CD4-positive, alpha-beta T cell (primary cell): ENCODE measurements around the gene ADGRV1. TPM values are rescaled to one million over a fixed set of nuclear protein-coding genes. Genes with fewer than 3 reads are reported as not detected.

Experiments used
- ATAC-seq: fragments of 200-7000 bp; cut with Tn5 transposase; one replicate; pipeline ENCODE4 v1.10.0; 2022; ENCODE audit warnings: mild to moderate bottlenecking; ENCODE audit not compliant: poor library complexity
- CTCF ChIA-PET: fragments of 350-600 bp; sonication (Branson Sonifier 250); formaldehyde crosslinking; loops from one replicate; lab custom pipeline; 2021; ENCODE audit warnings: antibody characterized with exemption, inconsistent platforms; lab: Charles Lee
- POLR2A ChIA-PET: fragments of 350-600 bp; sonication (Branson Sonifier 250); formaldehyde crosslinking; loops from one replicate; lab custom pipeline; 2021; ENCODE audit warnings: antibody characterized with exemption, inconsistent platforms; lab: Charles Lee
- DNase-seq, 14 experiments: peaks; one replicate each; pipeline ENCODE4 v3.0.0-alpha.2; 2013 to 2020; ENCODE audit warnings: mixed read lengths in 2 of 14
- H3K27ac ChIP-seq, 2 donors: one replicate each; pipeline versions ENCODE4 v1.5.1 to v1.7.0; 2013; ENCODE audit warnings: low read length in 2 of 2, low read depth in 1 of 2, mild to moderate bottlenecking in 1 of 2
- H3K27me3 ChIP-seq, 2 experiments: 1 replicate in 1 of 2; 2 replicates in 1 of 2; pipeline versions ENCODE4 v1.6.1 to v1.7.0; 2013; ENCODE audit warnings: low read length in 2 of 2, control low read depth in 1 of 2, mild to moderate bottlenecking in 1 of 2, moderate library complexity in 1 of 2; ENCODE audit not compliant: insufficient read depth in 2 of 2, control insufficient read depth in 1 of 2
- H3K36me3 ChIP-seq: one replicate; pipeline ENCODE4 v1.6.1; 2013; ENCODE audit warnings: low read length, control low read depth; ENCODE audit not compliant: insufficient read depth
- H3K4me1 ChIP-seq: one replicate; pipeline ENCODE4 v1.6.1; 2013; ENCODE audit warnings: low read length, control low read depth; ENCODE audit not compliant: insufficient read depth
- H3K4me3 ChIP-seq: one replicate; pipeline ENCODE4 v1.5.1; 2013; ENCODE audit warnings: mild to moderate bottlenecking, low read length, moderate library complexity
- H3K9me3 ChIP-seq, 2 experiments: 1 replicate in 1 of 2; 2 replicates in 1 of 2; pipeline versions ENCODE4 v1.6.1 to v1.7.0; 2013; ENCODE audit warnings: low read length in 2 of 2, mild to moderate bottlenecking in 2 of 2, control low read depth in 1 of 2, moderate library complexity in 1 of 2; ENCODE audit not compliant: control insufficient read depth in 1 of 2, insufficient read depth in 1 of 2
- H3K27ac Mint-ChIP-seq: one replicate; pipeline ENCODE4 v1.8.0; 2020; ENCODE audit warnings: mixed read lengths
- H3K27me3 Mint-ChIP-seq: one replicate; pipeline ENCODE4 v1.8.0; 2021; ENCODE audit warnings: mixed read lengths
- H3K36me3 Mint-ChIP-seq: one replicate; pipeline ENCODE4 v1.8.0; 2021; ENCODE audit warnings: low read depth, mixed read lengths
- H3K4me1 Mint-ChIP-seq: one replicate; pipeline ENCODE4 v1.8.0; 2021; ENCODE audit warnings: low read depth, mixed read lengths
- H3K4me3 Mint-ChIP-seq: one replicate; pipeline ENCODE4 v1.8.0; 2020; ENCODE audit warnings: mild to moderate bottlenecking, mixed read lengths
- H3K9me3 Mint-ChIP-seq: one replicate; pipeline ENCODE4 v1.8.0; 2020; ENCODE audit warnings: mixed read lengths
- intact Hi-C, 2 experiments: fragments of 100-400 bp; cut with DNase I in 1 of 2; cut with micrococcal nuclease in 1 of 2; formaldehyde crosslinking; loops; one replicate each; pipeline versions ENCODE4 v1.15.1 to v1.9.0; 2023 to 2025; cut with DNase I, micrococcal nuclease
- total RNA-seq, 174 experiments: library from RNA in 2 of 174; stranded (reverse) in 2 of 174; gene quantifications; one replicate each; pipeline ENCODE4 v1.2.3 and lab custom pipeline; 2021 to 2026
- TF ChIP-seq, protein P1 (sequence below): fragments of 200-600 bp; IDR thresholded peaks from one replicate; pipeline ENCODE4 v1.8.0; 2022; ENCODE audit warnings: antibody characterized with exemption, mild to moderate bottlenecking

The ADGRV1 gene
- total RNA-seq, 2 experiments from 2014 or later: 0.81 to 1.2 TPM

GRCh38 chr5:90911169-90911568 is 352.6 kb downstream of the ADGRV1 start:
- Histone ChIP-seq H3K36me3 (no peaks in the 10 kb centered on the region), H3K27me3 (peaks cover 0 to 4% of the 10 kb centered on the region in 2 experiments), H3K9me3 (no peaks in the 10 kb centered on the region), H3K4me3 (no peak overlapping the region), H3K27ac (no peak overlapping the region), H3K4me1 (no peaks in the 10 kb centered on the region)
- Mint-ChIP-seq H3K9me3 (no peaks in the 10 kb centered on the region), H3K27me3 (peaks cover 14% of the 10 kb centered on the region), H3K4me1 (no peaks in the 10 kb centered on the region), H3K4me3 (no peak overlapping the region), H3K36me3 (no peaks in the 10 kb centered on the region), H3K27ac (no peak overlapping the region)
- intact Hi-C loops: no loop called here
- TF ChIP-seq, protein P1, sequence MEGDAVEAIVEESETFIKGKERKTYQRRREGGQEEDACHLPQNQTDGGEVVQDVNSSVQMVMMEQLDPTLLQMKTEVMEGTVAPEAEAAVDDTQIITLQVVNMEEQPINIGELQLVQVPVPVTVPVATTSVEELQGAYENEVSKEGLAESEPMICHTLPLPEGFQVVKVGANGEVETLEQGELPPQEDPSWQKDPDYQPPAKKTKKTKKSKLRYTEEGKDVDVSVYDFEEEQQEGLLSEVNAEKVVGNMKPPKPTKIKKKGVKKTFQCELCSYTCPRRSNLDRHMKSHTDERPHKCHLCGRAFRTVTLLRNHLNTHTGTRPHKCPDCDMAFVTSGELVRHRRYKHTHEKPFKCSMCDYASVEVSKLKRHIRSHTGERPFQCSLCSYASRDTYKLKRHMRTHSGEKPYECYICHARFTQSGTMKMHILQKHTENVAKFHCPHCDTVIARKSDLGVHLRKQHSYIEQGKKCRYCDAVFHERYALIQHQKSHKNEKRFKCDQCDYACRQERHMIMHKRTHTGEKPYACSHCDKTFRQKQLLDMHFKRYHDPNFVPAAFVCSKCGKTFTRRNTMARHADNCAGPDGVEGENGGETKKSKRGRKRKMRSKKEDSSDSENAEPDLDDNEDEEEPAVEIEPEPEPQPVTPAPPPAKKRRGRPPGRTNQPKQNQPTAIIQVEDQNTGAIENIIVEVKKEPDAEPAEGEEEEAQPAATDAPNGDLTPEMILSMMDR: no peak
- POLR2A ChIA-PET: no interaction called here
- DNase-seq (no peak), ATAC-seq (no peak)
- CTCF ChIA-PET: no interaction called here

DNA sequence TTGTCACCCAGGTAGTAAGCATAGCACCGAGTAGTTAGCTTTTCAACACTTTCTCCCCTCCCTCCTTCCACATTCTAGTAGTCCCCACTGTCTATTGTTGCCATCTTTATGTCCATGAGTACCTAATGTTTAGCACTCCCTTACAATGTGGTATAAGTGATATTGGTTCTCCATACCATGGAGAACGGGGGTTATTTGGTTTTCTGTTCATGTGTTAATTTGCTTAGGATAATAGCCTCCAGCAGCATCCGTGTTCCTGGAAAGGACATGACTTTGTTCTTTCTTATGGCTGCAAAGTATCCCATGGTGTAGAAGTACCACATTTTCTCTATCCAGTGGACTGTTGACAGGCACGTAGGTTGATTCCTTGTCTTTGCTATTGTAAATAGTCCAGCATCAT is 353.9 kb downstream of the ADGRV1 start:
- CTCF ChIA-PET: no interaction called here
- no peak overlapping the region for H3K4me3 Mint-ChIP-seq
- no peaks in the 10 kb centered on the region for H3K36me3 ChIP-seq
- POLR2A ChIA-PET: no interaction called here
- DNase-seq: no peak
- peaks cover 9% of the 10 kb centered on the region for H3K27me3 Mint-ChIP-seq
- H3K27ac ChIP-seq: no peak overlapping the region
- TF ChIP-seq, protein P1: no peak
- H3K27me3 ChIP-seq: peaks cover 0 to 4% of the 10 kb centered on the region in 2 experiments
- no peaks in the 10 kb centered on the region for H3K36me3 Mint-ChIP-seq
- no peak for ATAC-seq
- H3K4me1 Mint-ChIP-seq: no peaks in the 10 kb centered on the region
- H3K9me3 Mint-ChIP-seq: no peaks in the 10 kb centered on the region
- H3K4me1 ChIP-seq: no peaks in the 10 kb centered on the region
- no peaks in the 10 kb centered on the region for H3K9me3 ChIP-seq
- no peak overlapping the region for H3K27ac Mint-ChIP-seq
- H3K4me3 ChIP-seq: no peak overlapping the region
- intact Hi-C loops: no loop called here

- H3K36me3 Mint-ChIP-seq: no peaks in the 10 kb centered on the region
- CTCF ChIA-PET: no interaction called here
- ATAC-seq: no peak
These were observed 356.8 kb downstream of the ADGRV1 start for GRCh38 chr5:90915393-90915792.

More at GRCh38 chr5:90915393-90915792, 356.8 kb downstream of the ADGRV1 start:
- peaks cover 16% of the 10 kb centered on the region for H3K27me3 Mint-ChIP-seq
- DNase-seq: no peak
- no peaks in the 10 kb centered on the region for H3K9me3 Mint-ChIP-seq
- intact Hi-C loops: no loop called here
- Histone ChIP-seq H3K4me1 (no peaks in the 10 kb centered on the region), H3K27me3 (peaks cover 0 to 4% of the 10 kb centered on the region in 2 experiments), H3K4me3 (no peak overlapping the region), H3K9me3 (no peaks in the 10 kb centered on the region), H3K36me3 (no peaks in the 10 kb centered on the region), H3K27ac (no peak overlapping the region)
- no peak overlapping the region for H3K27ac Mint-ChIP-seq
- TF ChIP-seq, protein P1: no peak
- no peaks in the 10 kb centered on the region for H3K4me1 Mint-ChIP-seq
- POLR2A ChIA-PET: no interaction called here
- no peak overlapping the region for H3K4me3 Mint-ChIP-seq
